Fibroblast of skin of right biceps (primary cell): ENCODE results near the gene GLUD1.
"Not testable (repeated sequence)": the region's sequence is repeated elsewhere in the genome, so short reads cannot be mapped to it uniquely, and the experiment has no call there.

Experiments
- DNase-seq: peaks from one replicate; pipeline ENCODE4 v3.0.0-alpha.2; 2013

The GLUD1 gene

GRCh38 chr10:87094373-87095235 is at the start of gene GLUD1, which contains the start of gene SHLD2:
Gene GLUD1, minus strand, starts transcription at chr10:87094843. Its CDS starts 74 bp downstream, at chr10:87094769.
Gene SHLD2, plus strand, starts transcription at chr10:87095206. Its CDS starts 56,149 bp downstream, at chr10:87151355.
- DNase-seq: peak; percentile 92

DNA sequence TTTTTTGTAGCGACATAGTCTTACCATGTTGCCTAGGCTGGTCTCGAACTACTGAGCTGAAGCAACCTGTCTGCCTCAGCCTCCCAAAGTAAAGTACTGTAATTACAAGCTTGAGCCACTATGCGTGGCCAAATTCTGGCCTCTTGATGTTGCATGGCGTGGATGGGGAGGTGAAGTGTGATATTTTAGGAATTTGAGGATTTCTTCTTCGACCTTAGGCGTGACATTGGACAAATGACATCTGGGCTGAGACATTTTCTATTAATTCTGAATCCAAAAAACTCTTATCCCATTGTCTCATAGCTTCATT is 48.4 kb upstream of the GLUD1 start:
- not testable (repeated sequence) for DNase-seq

GRCh38 chr10:87142230-87143108 is 47.8 kb upstream of the GLUD1 start:
- peak; percentile 36 for DNase-seq

GRCh38 chr10:87137478-87137877 is 42.8 kb upstream of the GLUD1 start:
- not testable (repeated sequence) for DNase-seq

DNA sequence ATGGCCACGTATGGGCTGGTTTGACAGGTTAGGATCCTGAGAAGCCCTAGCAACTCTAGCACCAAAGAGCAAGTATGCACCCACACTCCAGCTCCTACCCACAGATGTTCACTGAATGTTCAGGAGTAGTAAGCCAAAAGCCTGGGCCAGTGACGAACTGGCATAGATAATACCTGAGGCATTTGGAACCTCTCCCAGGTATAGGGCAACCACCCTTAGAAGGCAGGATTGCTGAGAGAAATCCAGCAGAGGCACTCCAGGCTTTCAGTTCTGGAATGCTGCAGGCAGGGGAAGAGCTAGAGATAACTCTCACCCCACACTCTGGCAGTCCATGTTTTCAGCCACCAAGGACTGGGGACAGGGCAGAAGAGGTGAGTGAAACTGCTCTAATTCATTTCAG is 39.8 kb upstream of the GLUD1 start:
- not testable (repeated sequence) for DNase-seq

DNA sequence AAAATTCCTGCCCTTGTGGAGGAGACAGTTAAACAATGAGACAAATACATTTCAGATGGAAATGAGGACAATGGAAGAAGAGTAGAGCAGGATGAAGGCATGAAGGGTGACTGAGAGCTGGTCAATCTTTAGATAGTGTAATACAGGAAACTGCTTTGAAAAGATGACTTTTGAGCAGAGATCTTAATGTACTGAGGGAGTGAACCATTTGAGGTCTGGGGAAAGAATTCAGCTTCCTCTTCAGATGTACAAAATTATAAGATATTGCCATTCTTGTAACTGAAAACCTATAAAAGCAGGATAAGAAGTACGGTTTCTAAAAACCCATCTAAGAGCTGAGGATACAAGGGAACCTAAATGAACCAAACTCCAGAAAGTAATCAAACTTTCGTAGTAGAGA is 39.3 kb upstream of the GLUD1 start:
- not testable (repeated sequence) for DNase-seq

GRCh38 chr10:87132176-87132575 is 37.5 kb upstream of the GLUD1 start:
- DNase-seq: peak; percentile 3

- not testable (repeated sequence) for DNase-seq
These were observed 33.0 kb upstream of the GLUD1 start for GRCh38 chr10:87127607-87128156.

DNA sequence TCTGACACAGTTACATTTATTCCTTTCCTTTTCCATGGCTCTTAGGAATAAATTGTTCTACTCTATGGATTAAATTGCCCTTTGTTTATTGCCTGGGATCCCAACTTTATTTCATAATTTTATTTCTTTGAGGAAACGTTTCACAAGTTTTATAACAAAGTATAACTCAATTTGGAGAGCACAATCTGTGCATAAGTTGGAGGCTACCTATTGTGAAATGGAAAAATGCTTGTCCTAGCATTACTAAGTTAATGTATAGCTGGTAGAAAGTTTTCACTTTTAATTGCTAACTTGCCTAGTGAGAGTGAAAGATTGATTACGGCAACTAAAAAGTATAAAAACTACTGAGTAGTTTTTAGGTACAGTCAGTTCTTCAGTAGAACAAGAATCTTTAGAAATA is 32.4 kb upstream of the GLUD1 start:
- not testable (repeated sequence) for DNase-seq

DNA sequence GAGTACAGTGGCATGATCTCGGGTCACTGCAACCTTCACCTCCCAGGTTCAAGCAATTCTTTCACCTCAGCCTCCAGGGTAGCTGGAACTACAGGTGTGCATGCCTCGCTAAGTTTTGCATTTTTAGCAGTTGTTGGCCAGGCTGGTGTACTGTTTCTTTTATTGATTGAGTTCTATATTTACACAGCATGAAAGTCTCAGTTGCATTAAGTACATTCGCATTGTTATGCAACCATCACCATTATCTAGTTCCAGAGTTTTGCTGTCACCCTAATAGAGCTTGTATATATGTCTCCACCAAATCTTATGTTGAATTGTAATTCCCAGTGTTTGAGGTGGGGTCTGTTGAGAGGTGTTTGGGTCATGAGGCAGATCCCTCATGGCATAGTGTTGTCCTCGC is 28.7 kb upstream of the GLUD1 start:
- not testable (repeated sequence) for DNase-seq

- not testable (repeated sequence) for DNase-seq
These were observed 24.4 kb upstream of the GLUD1 start for GRCh38 chr10:87119029-87119428.

- not testable (repeated sequence) for DNase-seq
These were observed 23.5 kb upstream of the GLUD1 start for GRCh38 chr10:87118122-87118521.

GRCh38 chr10:87105446-87106124 is 10.9 kb upstream of the GLUD1 start:
- no peak for DNase-seq

DNA sequence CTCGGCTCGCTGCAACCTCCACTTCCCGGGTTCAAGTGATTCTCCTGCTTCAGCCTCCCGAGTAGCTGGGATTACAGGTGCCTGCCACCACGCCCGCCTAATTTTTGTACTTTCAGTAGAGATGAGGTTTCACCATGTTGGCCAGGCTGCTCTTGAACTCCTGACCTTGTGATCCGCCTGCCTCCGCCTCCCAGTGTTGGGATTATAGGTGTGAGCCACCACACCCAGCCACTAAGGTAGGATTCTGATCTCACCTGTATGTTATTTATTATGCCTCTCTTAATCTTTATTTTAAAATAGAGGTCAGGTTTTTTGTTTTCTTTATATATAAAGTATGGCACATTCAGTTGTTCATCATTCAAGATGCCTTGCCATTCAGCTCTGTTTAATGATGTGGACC is 10.1 kb upstream of the GLUD1 start:
- DNase-seq: not testable (repeated sequence)

GRCh38 chr10:87101996-87102395 is 7.4 kb upstream of the GLUD1 start:
- DNase-seq: no peak

GRCh38 chr10:87095236-87095945 is 748 bp upstream of the GLUD1 start:
- DNase-seq: peak; percentile 82

DNA sequence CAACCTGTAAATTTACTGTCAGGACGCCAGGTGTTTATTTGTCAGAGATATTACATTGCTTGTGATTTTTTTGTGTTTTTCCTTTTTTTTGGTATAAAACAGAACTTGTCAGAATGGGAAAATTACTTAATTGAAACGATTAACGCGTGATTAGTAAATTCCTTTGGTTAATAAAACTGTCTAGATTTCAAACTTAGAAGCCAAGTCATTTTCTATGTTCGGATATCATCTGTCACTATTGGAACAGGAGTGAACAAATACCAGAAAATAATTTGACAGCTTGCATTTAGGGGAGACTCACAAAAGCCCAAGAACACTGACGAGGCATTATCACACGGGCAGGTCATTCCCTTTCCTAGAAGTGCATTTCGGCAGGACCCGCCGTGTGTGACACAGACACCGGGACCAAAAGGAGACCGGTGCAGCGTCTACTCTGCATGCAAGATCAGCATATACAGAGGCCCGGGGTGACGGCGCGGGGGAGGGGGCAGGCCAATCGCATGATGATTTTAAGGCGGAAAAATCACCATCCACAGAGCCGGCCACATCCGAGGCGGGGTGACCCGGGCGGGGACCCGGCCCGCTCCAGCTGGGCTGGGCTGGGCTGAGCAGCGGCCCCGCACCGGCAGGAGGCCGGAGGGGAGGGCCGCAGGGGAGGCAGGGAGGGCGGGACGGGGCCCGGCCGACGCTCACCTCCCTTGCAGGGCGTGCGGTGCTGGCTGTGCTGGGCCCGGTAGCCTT is 841 bp downstream of the GLUD1 start:
- DNase-seq: peak; percentile 42

DNA sequence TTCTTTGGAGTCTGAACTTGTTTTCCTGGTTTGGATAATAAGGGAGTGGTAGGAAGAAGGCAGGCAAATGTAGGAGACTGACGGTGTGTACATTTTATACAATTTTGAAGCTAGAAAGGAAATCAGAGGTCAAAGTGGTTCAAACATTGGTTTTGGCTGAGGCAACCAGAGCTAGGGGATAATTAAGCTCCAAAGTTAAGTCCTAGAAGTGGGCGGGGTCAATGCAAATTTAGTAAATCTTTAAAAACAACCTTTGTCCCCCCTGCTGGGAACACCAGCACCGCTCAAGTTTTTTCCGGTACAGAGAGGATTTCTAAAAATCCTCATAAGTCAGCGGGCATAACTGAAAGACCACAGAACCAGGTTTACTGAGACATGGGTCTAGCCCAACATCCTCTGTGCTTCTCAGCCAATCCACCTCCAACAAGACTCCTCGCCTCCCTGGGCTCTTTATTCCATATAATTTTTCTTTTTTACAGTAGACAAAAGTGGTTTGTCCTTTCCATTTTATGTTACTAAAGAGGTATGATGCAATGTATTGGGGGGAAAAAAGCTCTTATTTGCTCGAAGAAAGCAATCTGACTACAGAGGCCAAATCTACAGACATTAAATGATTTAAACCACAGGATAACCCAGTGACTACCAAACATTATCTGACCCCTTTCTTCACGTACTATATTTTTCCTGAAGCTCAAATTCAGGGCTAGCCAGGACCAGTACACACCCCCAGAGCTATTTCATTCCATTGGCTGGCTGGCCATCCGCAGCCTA is 1.6 kb downstream of the GLUD1 start:
- DNase-seq: peak; percentile 15

- DNase-seq: peak; percentile 11
These were observed 2.2 kb downstream of the GLUD1 start for GRCh38 chr10:87092376-87092860.

DNA sequence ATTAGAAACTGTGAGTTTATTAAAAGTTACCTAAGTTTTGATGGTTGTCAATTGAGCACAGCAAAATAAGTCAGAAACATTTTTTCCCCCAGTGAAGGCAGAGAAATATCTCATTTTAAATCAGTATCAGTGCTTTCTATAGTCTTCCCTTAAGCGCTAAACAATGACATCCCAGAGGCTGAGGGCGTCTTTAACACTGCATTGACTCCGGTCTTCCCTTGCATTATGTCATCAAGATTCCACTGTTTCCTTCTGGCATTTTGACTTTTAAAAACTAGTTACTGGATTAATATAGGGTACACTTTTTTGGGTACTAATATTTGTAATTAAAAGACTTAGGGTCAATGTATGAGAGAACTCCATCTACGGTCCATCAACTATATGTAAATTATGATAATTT is 3.9 kb downstream of the GLUD1 start:
- no peak for DNase-seq
